Panc1 (cell line): Measurements from ENCODE around the gene AEBP1. TPM values are rescaled to one million over a fixed set of nuclear protein-coding genes. Genes with fewer than 3 reads are reported as not detected.

Source experiments
- ATAC-seq: fragments of 200-7000 bp; cut with Tn5 transposase; 2 replicates; pipeline ENCODE4 v1.9.1; 2020; ENCODE audit warnings: mild to moderate bottlenecking, moderate library complexity
- BruUV-seq: library from RNA; stranded (reverse); fragments of 400-500 nt; replicated peaks from 2 replicates; lab custom pipeline; 2021; lab: Mats Ljungman, UMichigan
- CTCF ChIA-PET: fragments of 300-600 bp; sonication (Branson Sonifier 250); formaldehyde crosslinking; loops from one replicate; lab custom pipeline; 2022; ENCODE audit warnings: antibody characterized with exemption; lab: Charles Lee
- POLR2A ChIA-PET: fragments of 300-600 bp; sonication (Branson Sonifier 250); formaldehyde crosslinking; loops from one replicate; lab custom pipeline; 2022; ENCODE audit warnings: antibody characterized with exemption; lab: Charles Lee
- DNase-seq: peaks from one replicate; pipeline ENCODE4 v3.0.0-alpha.2; 2010; ENCODE audit warnings: low read depth, low spot score
- H3K27ac ChIP-seq: 2 replicates; pipeline ENCODE4 v1.5.1; 2011; ENCODE audit warnings: mild to moderate bottlenecking, low read length, inconsistent platforms
- H3K27me3 ChIP-seq: fragments of 200-500 bp; sonication (Bioruptor generic); 2 replicates; pipeline ENCODE4 v1.6.0; 2014; ENCODE audit warnings: low read length, inconsistent platforms; ENCODE audit not compliant: control insufficient read depth, insufficient read depth
- H3K36me3 ChIP-seq: fragments of 200-500 bp; sonication (Bioruptor generic); 2 replicates; pipeline ENCODE4 v1.5.1; 2014; ENCODE audit warnings: inconsistent platforms, mild to moderate bottlenecking, low read length, moderate library complexity; ENCODE audit not compliant: control insufficient read depth, insufficient read depth
- H3K4me1 ChIP-seq: 2 replicates; pipeline ENCODE4 v1.5.1; 2011; ENCODE audit warnings: inconsistent platforms, mild to moderate bottlenecking, low read length, moderate library complexity; ENCODE audit not compliant: control insufficient read depth, insufficient read depth
- H3K4me3 ChIP-seq, 2 experiments: 2 replicates each; pipeline ENCODE4 v1.5.1; 2011 to 2012; ENCODE audit warnings: low read depth in 2 of 2, low read length in 2 of 2, mild to moderate bottlenecking in 2 of 2, inconsistent platforms in 1 of 2, moderate library complexity in 1 of 2
- H3K9me3 ChIP-seq: fragments of 200-500 bp; sonication (Bioruptor generic); 2 replicates; pipeline ENCODE4 v1.5.1; 2014; ENCODE audit warnings: low read depth, mild to moderate bottlenecking, inconsistent platforms, low read length, moderate library complexity; ENCODE audit not compliant: control insufficient read depth, insufficient read depth
- POLR2AphosphoS5 ChIP-seq: IDR thresholded peaks from 2 replicates; pipeline ENCODE4 v1.6.1; 2012; ENCODE audit warnings: mild to moderate bottlenecking, low read depth, low read length, moderate library complexity
- SIN3A ChIP-seq: IDR thresholded peaks from 2 replicates; pipeline ENCODE4 v1.6.1; 2012; ENCODE audit warnings: low read depth, mild to moderate bottlenecking, low read length, moderate library complexity, borderline replicate concordance; ENCODE audit not compliant: insufficient read depth
- TCF7L2 ChIP-seq: IDR thresholded peaks from 2 replicates; pipeline ENCODE4 v1.6.1; 2011; ENCODE audit warnings: mild to moderate bottlenecking, low read depth, low read length, inconsistent platforms
- in situ Hi-C: cut with HindIII; loops from 2 replicates; pipeline ENCODE4 v1.10.0; 2016; ENCODE audit warnings: low sequenced_read_pairs, low pct_unique_long_range_greater_than_20kb
- intact Hi-C: fragments of 100-400 bp; cut with micrococcal nuclease; formaldehyde crosslinking; loops from one replicate; pipeline ENCODE4 v1.10.0; 2022; ENCODE audit not compliant: unreplicated experiment
- total RNA-seq: library from RNA; stranded (reverse); gene quantifications from one replicate; pipeline ENCODE4 v1.2.1, GENCODE V29; 2021; ENCODE audit not compliant: unreplicated experiment
- TF ChIP-seq, protein P1 (sequence below), 2 experiments: IDR thresholded peaks; 2 replicates each; pipeline ENCODE4 v1.6.1; 2011 to 2012; ENCODE audit warnings: low read depth in 2 of 2, control low read depth in 1 of 2, low read length in 1 of 2, mild to moderate bottlenecking in 1 of 2, moderate library complexity in 1 of 2; ENCODE audit not compliant: insufficient read depth in 1 of 2
- TF ChIP-seq, protein P2 (sequence below): fragments of 450-650 bp; IDR thresholded peaks from 2 replicates; pipeline ENCODE4 v1.5.1; 2017; ENCODE audit warnings: mild to moderate bottlenecking

AEBP1 gene
- total RNA-seq, 1 experiment from 2014 or later: 0.62 TPM

DNA sequence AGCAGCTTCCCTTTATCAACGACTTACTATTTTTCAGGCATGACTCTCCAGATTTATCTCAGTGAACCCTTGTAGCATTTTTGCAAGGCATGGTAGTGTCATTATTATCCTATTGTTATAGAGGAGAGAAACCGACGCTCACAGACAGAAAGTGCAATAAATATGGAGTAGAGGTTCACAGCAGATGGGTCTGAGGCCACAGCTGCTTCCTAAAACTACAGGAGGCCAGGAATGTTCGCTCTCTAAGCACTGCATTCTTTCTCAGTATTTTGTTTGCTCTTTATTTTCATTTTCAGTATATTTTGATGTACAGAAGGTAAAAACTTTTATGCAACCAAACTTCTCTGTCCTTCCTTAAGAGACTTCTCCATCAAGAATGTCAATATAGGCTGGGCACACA lies 4.5 kb upstream of the AEBP1 start:
- Histone ChIP-seq H3K4me1 (peaks cover 15% of the 10 kb centered on the region), H3K27ac (no peak overlapping the region), H3K4me3 (no peak overlapping the region), H3K36me3 (no peaks in the 10 kb centered on the region), H3K27me3 (no peaks in the 10 kb centered on the region), H3K9me3 (no peaks in the 10 kb centered on the region)
- ChIA-PET CTCF (no interaction called here), POLR2A (interaction anchor here (0.7 kb wide), 1 partner anchor 41 kb away, joined by 9 read pairs; no protein-coding TSS in a partner anchor)
- TF ChIP-seq, protein P1, sequence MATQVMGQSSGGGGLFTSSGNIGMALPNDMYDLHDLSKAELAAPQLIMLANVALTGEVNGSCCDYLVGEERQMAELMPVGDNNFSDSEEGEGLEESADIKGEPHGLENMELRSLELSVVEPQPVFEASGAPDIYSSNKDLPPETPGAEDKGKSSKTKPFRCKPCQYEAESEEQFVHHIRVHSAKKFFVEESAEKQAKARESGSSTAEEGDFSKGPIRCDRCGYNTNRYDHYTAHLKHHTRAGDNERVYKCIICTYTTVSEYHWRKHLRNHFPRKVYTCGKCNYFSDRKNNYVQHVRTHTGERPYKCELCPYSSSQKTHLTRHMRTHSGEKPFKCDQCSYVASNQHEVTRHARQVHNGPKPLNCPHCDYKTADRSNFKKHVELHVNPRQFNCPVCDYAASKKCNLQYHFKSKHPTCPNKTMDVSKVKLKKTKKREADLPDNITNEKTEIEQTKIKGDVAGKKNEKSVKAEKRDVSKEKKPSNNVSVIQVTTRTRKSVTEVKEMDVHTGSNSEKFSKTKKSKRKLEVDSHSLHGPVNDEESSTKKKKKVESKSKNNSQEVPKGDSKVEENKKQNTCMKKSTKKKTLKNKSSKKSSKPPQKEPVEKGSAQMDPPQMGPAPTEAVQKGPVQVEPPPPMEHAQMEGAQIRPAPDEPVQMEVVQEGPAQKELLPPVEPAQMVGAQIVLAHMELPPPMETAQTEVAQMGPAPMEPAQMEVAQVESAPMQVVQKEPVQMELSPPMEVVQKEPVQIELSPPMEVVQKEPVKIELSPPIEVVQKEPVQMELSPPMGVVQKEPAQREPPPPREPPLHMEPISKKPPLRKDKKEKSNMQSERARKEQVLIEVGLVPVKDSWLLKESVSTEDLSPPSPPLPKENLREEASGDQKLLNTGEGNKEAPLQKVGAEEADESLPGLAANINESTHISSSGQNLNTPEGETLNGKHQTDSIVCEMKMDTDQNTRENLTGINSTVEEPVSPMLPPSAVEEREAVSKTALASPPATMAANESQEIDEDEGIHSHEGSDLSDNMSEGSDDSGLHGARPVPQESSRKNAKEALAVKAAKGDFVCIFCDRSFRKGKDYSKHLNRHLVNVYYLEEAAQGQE (IDR thresholded peaks at IDR 0.05; ENCODE audit: insufficient read depth in 1 of 2, low read depth in 2 of 2, low read length in 1 of 2): no peak
- TF ChIP-seq, protein P2, sequence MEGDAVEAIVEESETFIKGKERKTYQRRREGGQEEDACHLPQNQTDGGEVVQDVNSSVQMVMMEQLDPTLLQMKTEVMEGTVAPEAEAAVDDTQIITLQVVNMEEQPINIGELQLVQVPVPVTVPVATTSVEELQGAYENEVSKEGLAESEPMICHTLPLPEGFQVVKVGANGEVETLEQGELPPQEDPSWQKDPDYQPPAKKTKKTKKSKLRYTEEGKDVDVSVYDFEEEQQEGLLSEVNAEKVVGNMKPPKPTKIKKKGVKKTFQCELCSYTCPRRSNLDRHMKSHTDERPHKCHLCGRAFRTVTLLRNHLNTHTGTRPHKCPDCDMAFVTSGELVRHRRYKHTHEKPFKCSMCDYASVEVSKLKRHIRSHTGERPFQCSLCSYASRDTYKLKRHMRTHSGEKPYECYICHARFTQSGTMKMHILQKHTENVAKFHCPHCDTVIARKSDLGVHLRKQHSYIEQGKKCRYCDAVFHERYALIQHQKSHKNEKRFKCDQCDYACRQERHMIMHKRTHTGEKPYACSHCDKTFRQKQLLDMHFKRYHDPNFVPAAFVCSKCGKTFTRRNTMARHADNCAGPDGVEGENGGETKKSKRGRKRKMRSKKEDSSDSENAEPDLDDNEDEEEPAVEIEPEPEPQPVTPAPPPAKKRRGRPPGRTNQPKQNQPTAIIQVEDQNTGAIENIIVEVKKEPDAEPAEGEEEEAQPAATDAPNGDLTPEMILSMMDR: no peak
- TF ChIP-seq POLR2AphosphoS5: no peak
- TF ChIP-seq TCF7L2: no peak
- TF ChIP-seq SIN3A: no peak
- in situ Hi-C loops (no loop called here), intact Hi-C loops (no loop called here)
- DNase-seq: no peak
- ATAC-seq: no peak
- no TSS peak for BruUV-seq

DNA sequence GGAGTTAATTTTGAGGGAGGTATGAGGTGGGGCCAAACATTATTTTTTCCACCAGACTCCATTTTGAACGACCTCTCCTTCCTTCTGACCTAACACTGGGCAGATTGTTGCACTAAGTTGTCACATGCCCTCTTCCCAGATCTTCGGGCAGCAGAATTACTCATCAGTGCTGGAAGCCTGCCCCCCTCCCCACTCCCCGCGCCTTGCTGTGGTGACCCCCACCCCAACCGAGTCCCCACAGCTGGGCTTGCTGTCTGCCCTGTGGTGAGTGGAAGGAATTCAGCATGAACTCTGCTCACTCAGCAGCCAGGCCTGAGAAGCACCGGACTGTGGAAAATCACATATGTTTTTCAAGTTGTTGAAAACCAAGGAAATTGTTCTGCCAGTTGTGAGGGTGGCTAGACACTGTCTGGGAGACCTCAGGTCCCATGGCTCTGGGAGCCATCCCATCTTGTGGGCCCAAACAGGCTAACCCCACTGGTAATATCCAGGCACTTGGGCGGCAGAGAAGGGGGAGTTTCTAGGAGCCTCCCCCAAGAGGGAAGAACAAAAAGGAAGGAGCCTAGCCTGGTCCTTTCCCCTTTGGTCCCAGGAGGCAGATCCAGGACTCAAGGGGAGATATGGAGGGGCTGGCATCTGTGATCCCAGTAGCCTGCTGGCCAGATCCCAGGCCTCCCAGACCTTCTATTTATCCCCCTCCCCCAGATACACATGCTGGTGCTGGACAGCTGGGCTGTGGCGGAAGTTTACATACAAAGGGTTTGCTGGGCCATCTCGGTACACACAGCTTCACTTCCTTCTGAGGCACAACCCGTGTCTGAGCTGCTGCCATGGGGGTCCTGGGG lies 3.5 kb upstream of the AEBP1 start:
- ChIA-PET POLR2A (no interaction called here), CTCF (no interaction called here)
- peak overlapping the region; percentile 44; the same call in 1 of the 2 replicates for H3K27ac ChIP-seq
- intact Hi-C loops (no loop called here), in situ Hi-C loops (no loop called here)
- no peak for ATAC-seq
- BruUV-seq: no TSS peak
- no peaks in the 10 kb centered on the region for H3K27me3 ChIP-seq
- H3K36me3 ChIP-seq: no peaks in the 10 kb centered on the region
- H3K4me1 ChIP-seq: peaks cover 15% of the 10 kb centered on the region
- DNase-seq: no peak
- no peak overlapping the region for H3K4me3 ChIP-seq
- TF ChIP-seq TCF7L2: no peak
- no peak for TF ChIP-seq POLR2AphosphoS5
- TF ChIP-seq, protein P1 (IDR thresholded peaks at IDR 0.05; ENCODE audit: insufficient read depth in 1 of 2, low read depth in 2 of 2, low read length in 1 of 2): no peak
- H3K9me3 ChIP-seq: no peaks in the 10 kb centered on the region
